CD4-positive, alpha-beta T cell (primary cell): ENCODE results near the gene MSI2. TPM values are rescaled to one million over a fixed set of nuclear protein-coding genes. Genes with fewer than 3 reads are reported as not detected.

Experiments used
- ATAC-seq: fragments of 200-7000 bp; cut with Tn5 transposase; one replicate; pipeline ENCODE4 v1.10.0; 2022; ENCODE audit warnings: mild to moderate bottlenecking; ENCODE audit not compliant: poor library complexity
- CTCF ChIA-PET: fragments of 350-600 bp; sonication (Branson Sonifier 250); formaldehyde crosslinking; loops from one replicate; lab custom pipeline; 2021; ENCODE audit warnings: antibody characterized with exemption, inconsistent platforms; lab: Charles Lee
- POLR2A ChIA-PET: fragments of 350-600 bp; sonication (Branson Sonifier 250); formaldehyde crosslinking; loops from one replicate; lab custom pipeline; 2021; ENCODE audit warnings: antibody characterized with exemption, inconsistent platforms; lab: Charles Lee
- DNase-seq, 14 experiments: peaks; one replicate each; pipeline ENCODE4 v3.0.0-alpha.2; 2013 to 2020; ENCODE audit warnings: mixed read lengths in 2 of 14
- H3K27ac ChIP-seq, 2 donors: one replicate each; pipeline versions ENCODE4 v1.5.1 to v1.7.0; 2013; ENCODE audit warnings: low read length in 2 of 2, low read depth in 1 of 2, mild to moderate bottlenecking in 1 of 2
- H3K27me3 ChIP-seq, 2 experiments: 1 replicate in 1 of 2; 2 replicates in 1 of 2; pipeline versions ENCODE4 v1.6.1 to v1.7.0; 2013; ENCODE audit warnings: low read length in 2 of 2, control low read depth in 1 of 2, mild to moderate bottlenecking in 1 of 2, moderate library complexity in 1 of 2; ENCODE audit not compliant: insufficient read depth in 2 of 2, control insufficient read depth in 1 of 2
- H3K36me3 ChIP-seq: one replicate; pipeline ENCODE4 v1.6.1; 2013; ENCODE audit warnings: low read length, control low read depth; ENCODE audit not compliant: insufficient read depth
- H3K4me1 ChIP-seq: one replicate; pipeline ENCODE4 v1.6.1; 2013; ENCODE audit warnings: low read length, control low read depth; ENCODE audit not compliant: insufficient read depth
- H3K4me3 ChIP-seq: one replicate; pipeline ENCODE4 v1.5.1; 2013; ENCODE audit warnings: mild to moderate bottlenecking, low read length, moderate library complexity
- H3K9me3 ChIP-seq, 2 experiments: 1 replicate in 1 of 2; 2 replicates in 1 of 2; pipeline versions ENCODE4 v1.6.1 to v1.7.0; 2013; ENCODE audit warnings: low read length in 2 of 2, mild to moderate bottlenecking in 2 of 2, control low read depth in 1 of 2, moderate library complexity in 1 of 2; ENCODE audit not compliant: control insufficient read depth in 1 of 2, insufficient read depth in 1 of 2
- H3K27ac Mint-ChIP-seq: one replicate; pipeline ENCODE4 v1.8.0; 2020; ENCODE audit warnings: mixed read lengths
- H3K27me3 Mint-ChIP-seq: one replicate; pipeline ENCODE4 v1.8.0; 2021; ENCODE audit warnings: mixed read lengths
- H3K36me3 Mint-ChIP-seq: one replicate; pipeline ENCODE4 v1.8.0; 2021; ENCODE audit warnings: low read depth, mixed read lengths
- H3K4me1 Mint-ChIP-seq: one replicate; pipeline ENCODE4 v1.8.0; 2021; ENCODE audit warnings: low read depth, mixed read lengths
- H3K4me3 Mint-ChIP-seq: one replicate; pipeline ENCODE4 v1.8.0; 2020; ENCODE audit warnings: mild to moderate bottlenecking, mixed read lengths
- H3K9me3 Mint-ChIP-seq: one replicate; pipeline ENCODE4 v1.8.0; 2020; ENCODE audit warnings: mixed read lengths
- CTCF ChIP-seq: fragments of 200-600 bp; IDR thresholded peaks from one replicate; pipeline ENCODE4 v1.8.0; 2022; ENCODE audit warnings: antibody characterized with exemption, mild to moderate bottlenecking
- intact Hi-C, 2 experiments: fragments of 100-400 bp; cut with DNase I in 1 of 2; cut with micrococcal nuclease in 1 of 2; formaldehyde crosslinking; loops; one replicate each; pipeline versions ENCODE4 v1.15.1 to v1.9.0; 2023 to 2025; cut with DNase I, micrococcal nuclease
- total RNA-seq, 174 experiments: library from RNA in 2 of 174; stranded (reverse) in 2 of 174; gene quantifications; one replicate each; pipeline ENCODE4 v1.2.3 and lab custom pipeline; 2021 to 2026

The MSI2 gene
- total RNA-seq, 2 experiments from 2014 or later: 129 to 132 TPM

- CTCF ChIA-PET: no interaction called here
Observed at GRCh38 chr17:57631871-57632270, 375.5 kb downstream of the MSI2 start.

GRCh38 chr17:57632294-57632693 lies 376.0 kb downstream of the MSI2 start:
- DNase-seq (no peak), ATAC-seq (no peak)
- no peak overlapping the region for H3K4me3 ChIP-seq
- CTCF ChIA-PET: no interaction called here
- Mint-ChIP-seq H3K27me3 (no peaks in the 10 kb centered on the region), H3K36me3 (peaks cover 87% of the 10 kb centered on the region), H3K27ac (no peak overlapping the region), H3K4me1 (no peaks in the 10 kb centered on the region), H3K9me3 (no peaks in the 10 kb centered on the region), H3K4me3 (no peak overlapping the region)
- H3K9me3 ChIP-seq: peaks cover 0 to 7% of the 10 kb centered on the region in 2 experiments
- TF ChIP-seq CTCF: no peak
- no peak overlapping the region for H3K27ac ChIP-seq
- intact Hi-C loops: no loop called here
- H3K36me3 ChIP-seq: peaks cover 38% of the 10 kb centered on the region
- POLR2A ChIA-PET: no interaction called here
- no peaks in the 10 kb centered on the region for H3K27me3 ChIP-seq
- no peaks in the 10 kb centered on the region for H3K4me1 ChIP-seq

More at GRCh38 chr17:57631871-57632270, 375.5 kb downstream of the MSI2 start:
- H3K4me1 ChIP-seq: no peaks in the 10 kb centered on the region
- no peak for TF ChIP-seq CTCF
- no peak overlapping the region for H3K27ac ChIP-seq
- no peaks in the 10 kb centered on the region for H3K4me1 Mint-ChIP-seq
- H3K9me3 Mint-ChIP-seq: no peaks in the 10 kb centered on the region
- no peak overlapping the region for H3K27ac Mint-ChIP-seq
- H3K4me3 Mint-ChIP-seq: no peak overlapping the region
- H3K27me3 Mint-ChIP-seq: no peaks in the 10 kb centered on the region
- intact Hi-C loops: no loop called here
- POLR2A ChIA-PET: interaction anchor here (0.6 kb wide), 1 partner anchor 254 kb away, joined by 3 read pairs; no protein-coding TSS in a partner anchor
- peaks cover 39% of the 10 kb centered on the region for H3K36me3 ChIP-seq
- H3K27me3 ChIP-seq: no peaks in the 10 kb centered on the region
- peaks cover 0 to 7% of the 10 kb centered on the region in 2 experiments for H3K9me3 ChIP-seq
- peaks cover 87% of the 10 kb centered on the region for H3K36me3 Mint-ChIP-seq
- DNase-seq (no peak), ATAC-seq (no peak)
- no peak overlapping the region for H3K4me3 ChIP-seq

- H3K27me3 Mint-ChIP-seq: no peaks in the 10 kb centered on the region
- peak in 1 of 14 experiments; percentile 6 for DNase-seq
- Histone ChIP-seq H3K27me3 (no peaks in the 10 kb centered on the region), H3K36me3 (peaks cover 30% of the 10 kb centered on the region), H3K9me3 (peaks cover 0 to 7% of the 10 kb centered on the region in 2 experiments), H3K4me3 (no peak overlapping the region), H3K4me1 (no peaks in the 10 kb centered on the region), H3K27ac (no peak overlapping the region)
- ATAC-seq: no peak
- no peak for TF ChIP-seq CTCF
- ChIA-PET POLR2A (no interaction called here), CTCF (no interaction called here)
- intact Hi-C loops: no loop called here
- H3K4me3 Mint-ChIP-seq: no peak overlapping the region
- no peaks in the 10 kb centered on the region for H3K4me1 Mint-ChIP-seq
- H3K27ac Mint-ChIP-seq: no peak overlapping the region
- H3K9me3 Mint-ChIP-seq: no peaks in the 10 kb centered on the region
- H3K36me3 Mint-ChIP-seq: peaks cover 81% of the 10 kb centered on the region
Observed at GRCh38 chr17:57633236-57633635, 376.9 kb downstream of the MSI2 start.
